A549 (cell line): ENCODE results near the gene RHEB. TPM values are rescaled to one million over a fixed set of nuclear protein-coding genes. Genes with fewer than 3 reads are reported as not detected.

Experiments used
- ATAC-seq, 2 experiments: fragments of 200-7000 bp in 1 of 2; fragments of >200 bp in 1 of 2; cut with Nextera tagmentation in 1 of 2; cut with Tn5 transposase in 1 of 2; 3 replicates each; pipeline versions ENCODE4 v1.8.0 to v1.9.1; 2018 to 2020; ENCODE audit warnings: mild to moderate bottlenecking in 1 of 2, moderate library complexity in 1 of 2
- CTCF ChIA-PET: fragments of 300-600 bp; sonication (Branson Sonifier 250); formaldehyde crosslinking; extraction: SDS; loops from one replicate; lab custom pipeline; 2021; ENCODE audit warnings: antibody characterized with exemption, inconsistent platforms; lab: Yijun Ruan, JAX
- POLR2A ChIA-PET: fragments of 350-600 bp; formaldehyde crosslinking; extraction: SDS; loops from one replicate; lab custom pipeline; 2021; ENCODE audit warnings: antibody characterized with exemption, inconsistent platforms; lab: Yijun Ruan, JAX
- DNase-seq, 2 experiments: peaks; one replicate each; pipeline versions ENCODE4 v3.0.0 to v3.0.0-alpha.2; 2011 to 2016; ENCODE audit warnings: low read depth in 1 of 2, low spot score in 1 of 2
- FAIRE-seq: peaks from 2 replicates; lab custom pipeline; 2011; peaks lifted over from hg19 to GRCh38; lab: Jason Lieb, UNC
- H3K27ac ChIP-seq, 2 experiments: fragments of >200 bp; sonication (Bioruptor Twin); formaldehyde crosslinking; 3 replicates each; pipeline ENCODE4 v1.5.1; 2016 to 2017
- H3K4me1 ChIP-seq: fragments of >200 bp; sonication (Bioruptor Twin); formaldehyde crosslinking; 3 replicates; pipeline ENCODE4 v1.6.1; 2016
- H3K4me2 ChIP-seq: fragments of >200 bp; sonication (Bioruptor Twin); formaldehyde crosslinking; 3 replicates; pipeline ENCODE4 v1.6.1; 2016
- H3K4me3 ChIP-seq: fragments of >200 bp; sonication (Bioruptor Twin); formaldehyde crosslinking; 3 replicates; pipeline ENCODE4 v1.5.1; 2016
- H3K9me3 ChIP-seq: fragments of >200 bp; sonication (Bioruptor Twin); formaldehyde crosslinking; 3 replicates; pipeline ENCODE4 v1.6.1; 2016
- BCL3 ChIP-seq: fragments of >200 bp; sonication (Bioruptor Twin); formaldehyde crosslinking; IDR thresholded peaks from 3 replicates; pipeline ENCODE4 v1.6.1; 2016
- CTCF ChIP-seq: fragments of >200 bp; sonication (Bioruptor Twin); formaldehyde crosslinking; IDR thresholded peaks from 3 replicates; pipeline ENCODE4 v1.5.1; 2016
- E2F6 ChIP-seq: IDR thresholded peaks from 2 replicates; pipeline ENCODE4 v1.6.1; 2012; ENCODE audit warnings: low read depth, borderline replicate concordance
- EP300 ChIP-seq, 2 experiments: fragments of >200 bp; sonication (Bioruptor Twin); formaldehyde crosslinking; IDR thresholded peaks; 2 replicates in 1 of 2; 3 replicates in 1 of 2; pipeline ENCODE4 v1.6.1; 2016 to 2017
- FOSB ChIP-seq: fragments of 250-450 bp; sonication (Bioruptor Pico); IDR thresholded peaks from 2 replicates; pipeline ENCODE4 v1.5.0; 2020; ENCODE audit warnings: mild to moderate bottlenecking, moderate library complexity
- FOXS1 ChIP-seq: fragments of 250-450 bp; sonication (Bioruptor Pico); IDR thresholded peaks from 2 replicates; pipeline ENCODE4 v1.5.0; 2020; ENCODE audit warnings: mild to moderate bottlenecking, moderate library complexity
- GATA3 ChIP-seq: IDR thresholded peaks from 2 replicates; pipeline ENCODE4 v1.6.1; 2012; ENCODE audit warnings: borderline replicate concordance
- HDAC2 ChIP-seq: fragments of 200-600 bp; sonication (generic); IDR thresholded peaks from 2 replicates; pipeline ENCODE4 v1.6.1; 2016
- HOXA7 ChIP-seq: fragments of 250-450 bp; sonication (Bioruptor Pico); IDR thresholded peaks from 2 replicates; pipeline ENCODE4 v1.5.0; 2020; ENCODE audit warnings: mild to moderate bottlenecking, moderate library complexity
- HOXB13 ChIP-seq: fragments of 250-450 bp; sonication (Bioruptor Pico); IDR thresholded peaks from 2 replicates; pipeline ENCODE4 v1.5.0; 2020; ENCODE audit warnings: low read depth, mild to moderate bottlenecking, moderate library complexity
- JUN ChIP-seq, 2 experiments: fragments of >200 bp; sonication (Bioruptor Twin); formaldehyde crosslinking; IDR thresholded peaks; 2 replicates in 1 of 2; 3 replicates in 1 of 2; pipeline ENCODE4 v1.6.1; 2016 to 2017
- MYC ChIP-seq: IDR thresholded peaks from 2 replicates; pipeline ENCODE4 v1.6.1; 2012; ENCODE audit warnings: mild to moderate bottlenecking, inconsistent platforms, low read length, improper control_type of control experiment, borderline replicate concordance
- NR3C1 ChIP-seq: fragments of >200 bp; sonication (Bioruptor Twin); formaldehyde crosslinking; IDR thresholded peaks from 3 replicates; pipeline ENCODE4 v1.6.1; 2017
- PHF8 ChIP-seq: fragments of 200-600 bp; sonication (generic); IDR thresholded peaks from 2 replicates; pipeline ENCODE4 v1.6.1; 2016; ENCODE audit warnings: low read depth, mild to moderate bottlenecking, antibody characterized with exemption, moderate library complexity, borderline replicate concordance
- POLR2AphosphoS2 ChIP-seq: conservative IDR thresholded peaks from 2 replicates; pipeline ENCODE4 v1.6.1; 2012; ENCODE audit warnings: low read length, improper control_type of control experiment, inconsistent platforms
- RAD21 ChIP-seq, 2 experiments: fragments of >200 bp in 1 of 2; sonication (Bioruptor Twin) in 1 of 2; formaldehyde crosslinking in 1 of 2; IDR thresholded peaks in 1 of 2; conservative IDR thresholded peaks in 1 of 2; 2 replicates in 1 of 2; 3 replicates in 1 of 2; pipeline ENCODE4 v1.6.1; 2012 to 2018; ENCODE audit warnings: inconsistent platforms in 1 of 2
- RCOR1 ChIP-seq: fragments of 150-350 bp; IDR thresholded peaks from 2 replicates; pipeline ENCODE4 v1.6.1; 2014; ENCODE audit warnings: antibody characterized with exemption, low read length, low read depth
- REST ChIP-seq: fragments of 200-600 bp; sonication (generic); IDR thresholded peaks from 2 replicates; pipeline ENCODE4 v1.6.1; 2016; ENCODE audit warnings: antibody characterized with exemption, mild to moderate bottlenecking, moderate library complexity
- RNF2 ChIP-seq: fragments of 200-600 bp; sonication (generic); IDR thresholded peaks from 2 replicates; pipeline ENCODE4 v1.6.1; 2016; ENCODE audit warnings: low read depth, mild to moderate bottlenecking, antibody characterized with exemption, moderate library complexity, borderline replicate concordance
- TFCP2L1 ChIP-seq: fragments of 250-450 bp; sonication (Bioruptor Pico); IDR thresholded peaks from 2 replicates; pipeline ENCODE4 v1.5.0; 2021; ENCODE audit warnings: mild to moderate bottlenecking
- TP53 ChIP-seq: fragments of 250-450 bp; sonication (Bioruptor Pico); IDR thresholded peaks from 2 replicates; pipeline ENCODE4 v1.5.0; 2021; ENCODE audit warnings: mild to moderate bottlenecking, moderate library complexity
- USF2 ChIP-seq: fragments of 450-650 bp; IDR thresholded peaks from 2 replicates; pipeline ENCODE4 v1.6.1; 2014; ENCODE audit warnings: antibody characterized with exemption
- ZSCAN20 ChIP-seq: fragments of 250-450 bp; sonication (Bioruptor Pico); IDR thresholded peaks from 2 replicates; pipeline ENCODE4 v1.8.0; 2022; ENCODE audit warnings: mild to moderate bottlenecking, moderate library complexity
- WGBS: methylation state at CpG from one replicate; pipeline ENCODE4 v1.1.6; 2017; ENCODE audit errors: missing lambda C conversion rate; 5-methylcytosine and 5-hydroxymethylcytosine counted together
- polyA plus RNA-seq, 4 experiments: library from polyadenylated mRNA; depleted of rRNA in 3 of 4; stranded (reverse); fragments of >200 nt; fragmentation: RNase III in 1 of 4; extraction: RNeasy Plus Mini Kit Qiagen cat#74134 plus additional on column Dnase treatment in 1 of 4; gene quantifications; 2 replicates in 3 of 4; 3 replicates in 1 of 4; pipeline ENCODE4 v1.2.3, GENCODE V29; 2011 to 2017
- TF ChIP-seq, protein P1 (sequence below): IDR thresholded peaks from 2 replicates; pipeline ENCODE4 v1.6.1; 2012
- TF ChIP-seq, protein P2 (sequence below): IDR thresholded peaks from 2 replicates; pipeline ENCODE4 v1.6.1; 2012

The RHEB gene
- polyA plus RNA-seq, 2 of the 4 experiments (the other 2 are of a cell fraction), result 110 to 198 TPM

DNA sequence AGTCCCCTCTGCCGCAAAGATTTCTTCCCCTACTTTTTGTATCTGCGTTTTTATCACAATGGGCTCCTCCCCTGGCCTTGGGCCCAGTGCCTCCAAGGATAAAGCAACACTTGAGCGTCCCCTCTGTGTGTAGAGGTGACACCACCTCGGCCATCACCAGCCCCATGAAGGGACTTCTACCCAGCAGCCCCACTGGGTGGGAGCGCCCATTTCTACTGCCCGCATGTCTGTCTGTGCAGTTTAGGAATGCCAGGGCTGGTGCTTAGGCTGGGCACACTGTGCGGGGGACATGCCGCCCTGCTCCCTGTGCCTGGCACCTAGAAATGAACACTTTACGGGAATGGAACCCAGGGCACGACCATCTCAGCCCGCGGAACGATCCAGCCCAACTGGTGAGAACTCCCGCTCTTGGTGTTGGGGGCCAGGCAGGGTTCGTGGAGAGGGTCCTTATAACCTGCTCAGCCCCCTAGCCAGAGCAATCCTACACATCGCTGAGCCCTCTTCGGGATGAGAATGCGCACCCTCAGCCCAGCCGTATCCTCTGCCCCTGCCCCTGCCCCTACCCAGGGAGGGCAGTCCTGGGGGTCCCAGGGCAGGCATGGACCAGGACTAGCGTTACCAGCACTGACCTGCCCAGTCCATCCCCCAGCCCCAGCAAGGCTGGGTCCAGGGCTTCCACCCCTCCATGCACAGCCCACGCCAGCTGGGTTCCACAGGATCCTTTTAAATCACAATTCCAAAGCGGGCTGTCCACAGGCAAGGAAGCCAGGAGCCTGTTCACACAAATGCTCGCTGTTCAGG, 92.6 kb downstream of the RHEB start:
- Histone ChIP-seq H3K4me2 (peak overlapping the region; percentile 87), H3K4me3 (no peak overlapping the region), H3K9me3 (peaks cover 5% of the 10 kb centered on the region), H3K27ac (peak overlapping the region; percentile 75 to 85), H3K4me1 (peaks cover 53% of the 10 kb centered on the region)
- peak; percentile 14 to 39; a peak in 4 of 6 replicates for ATAC-seq
- TF ChIP-seq GATA3 (no peak), HDAC2 (no peak), HOXB13 (CRISPR knock-in tag) (0 out of 2 replicates have a peak, but pooled peaks have one; percentile 22), HOXA7 (CRISPR knock-in tag) (no peak)
- no peak for DNase-seq
- FAIRE-seq, result no peak
- ChIA-PET POLR2A (no interaction called here), CTCF (interaction anchor here (1.3 to 2.6 kb wide), 3 partner anchors 16 to 59 kb away, joined by 3 to 14 read pairs (median 6); no protein-coding TSS in a partner anchor)
- WGBS, result 77% methylated on average over 20 of the region's 23 CpGs

- Histone ChIP-seq H3K27ac (peak overlapping the region; percentile 81 to 85), H3K9me3 (peaks cover 11% of the 10 kb centered on the region), H3K4me1 (peaks cover 53% of the 10 kb centered on the region), H3K4me3 (no peak overlapping the region), H3K4me2 (peak overlapping the region; percentile 87)
- FAIRE-seq (no peak), ATAC-seq (peak; percentile 78 to 80), DNase-seq (peak; percentile 77 to 83)
- POLR2A ChIA-PET, result no interaction called here
- CTCF ChIA-PET, result interaction anchor here (1.1 to 2.6 kb wide), 3 partner anchors 23 to 76 kb away, joined by 4 to 14 read pairs (median 6); no protein-coding TSS in a partner anchor
- WGBS, result 24% methylated on average over 12 of the region's 14 CpGs
- TF ChIP-seq RAD21 (conservative IDR thresholded peaks at IDR 0.05 in 1 of 2, IDR thresholded peaks at IDR 0.05 in 1 of 2), result 0 out of 5 replicates have a peak, but pooled peaks of 1 of the 2 experiments have one; percentile 17
- no peak for TF ChIP-seq TP53 (CRISPR knock-in tag)
- TF ChIP-seq FOSB (CRISPR knock-in tag), result no peak
- TF ChIP-seq EP300 (IDR thresholded peaks at IDR 0.05), result peak; percentile 31 to 76; a peak in 2 of 5 replicates
- no peak for TF ChIP-seq USF2
- no peak for TF ChIP-seq POLR2AphosphoS2
- no peak for TF ChIP-seq PHF8
- TF ChIP-seq, protein P1, sequence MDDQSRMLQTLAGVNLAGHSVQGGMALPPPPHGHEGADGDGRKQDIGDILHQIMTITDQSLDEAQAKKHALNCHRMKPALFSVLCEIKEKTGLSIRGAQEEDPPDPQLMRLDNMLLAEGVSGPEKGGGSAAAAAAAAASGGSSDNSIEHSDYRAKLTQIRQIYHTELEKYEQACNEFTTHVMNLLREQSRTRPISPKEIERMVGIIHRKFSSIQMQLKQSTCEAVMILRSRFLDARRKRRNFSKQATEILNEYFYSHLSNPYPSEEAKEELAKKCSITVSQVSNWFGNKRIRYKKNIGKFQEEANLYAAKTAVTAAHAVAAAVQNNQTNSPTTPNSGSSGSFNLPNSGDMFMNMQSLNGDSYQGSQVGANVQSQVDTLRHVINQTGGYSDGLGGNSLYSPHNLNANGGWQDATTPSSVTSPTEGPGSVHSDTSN, result no peak
- TF ChIP-seq, protein P2, sequence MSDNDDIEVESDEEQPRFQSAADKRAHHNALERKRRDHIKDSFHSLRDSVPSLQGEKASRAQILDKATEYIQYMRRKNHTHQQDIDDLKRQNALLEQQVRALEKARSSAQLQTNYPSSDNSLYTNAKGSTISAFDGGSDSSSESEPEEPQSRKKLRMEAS, result no peak
- no peak for TF ChIP-seq RCOR1
- no peak for TF ChIP-seq CTCF
- TF ChIP-seq FOXS1 (CRISPR knock-in tag), result no peak
- TF ChIP-seq E2F6, result no peak
- no peak for TF ChIP-seq ZSCAN20 (CRISPR knock-in tag)
- TF ChIP-seq HOXB13 (CRISPR knock-in tag), result no peak
- no peak for TF ChIP-seq RNF2
- TF ChIP-seq TFCP2L1 (CRISPR knock-in tag), result no peak
- TF ChIP-seq HOXA7 (CRISPR knock-in tag), result no peak
- TF ChIP-seq JUN (IDR thresholded peaks at IDR 0.05), result peak in 1 of 2 experiments; percentile 79; a peak in 3 of 5 replicates
- TF ChIP-seq BCL3, result no peak
- no peak for TF ChIP-seq MYC
- no peak for TF ChIP-seq NR3C1
- no peak for TF ChIP-seq REST
Observed at GRCh38 chr7:151426441-151426903, 93.2 kb downstream of the RHEB start.
